Dendritic cell treated with granulocyte-macrophage colony-stimulating factor and Interleukin-4, amounts not matched to agents 40 ng/mL and 50 ng/mL, for 4 days (primary cell): Measurements from ENCODE around the gene TEX14.
"Not testable (repeated sequence)": the region's sequence is repeated elsewhere in the genome, so short reads cannot be mapped to it uniquely, and the experiment has no call there.

Source experiments
- H3K27ac Mint-ChIP-seq: one replicate; pipeline ENCODE4 v1.8.0; 2022; ENCODE audit warnings: mild to moderate bottlenecking, mixed read lengths
- H3K27me3 Mint-ChIP-seq: one replicate; pipeline ENCODE4 v1.8.0; 2022; ENCODE audit warnings: mild to moderate bottlenecking, mixed read lengths
- H3K36me3 Mint-ChIP-seq: one replicate; pipeline ENCODE4 v1.8.0; 2022; ENCODE audit warnings: low read depth, mixed read lengths
- H3K4me1 Mint-ChIP-seq: one replicate; pipeline ENCODE4 v1.8.0; 2022; ENCODE audit warnings: low read depth, mixed read lengths
- H3K4me3 Mint-ChIP-seq: one replicate; pipeline ENCODE4 v1.8.0; 2022; ENCODE audit warnings: mild to moderate bottlenecking, moderate library complexity, mixed read lengths
- H3K9me3 Mint-ChIP-seq: one replicate; pipeline ENCODE4 v1.8.0; 2022; ENCODE audit warnings: mixed read lengths
- intact Hi-C: fragments of 100-400 bp; cut with micrococcal nuclease; formaldehyde crosslinking; loops from one replicate; pipeline ENCODE4 v1.15.0; 2022

Gene TEX14

DNA sequence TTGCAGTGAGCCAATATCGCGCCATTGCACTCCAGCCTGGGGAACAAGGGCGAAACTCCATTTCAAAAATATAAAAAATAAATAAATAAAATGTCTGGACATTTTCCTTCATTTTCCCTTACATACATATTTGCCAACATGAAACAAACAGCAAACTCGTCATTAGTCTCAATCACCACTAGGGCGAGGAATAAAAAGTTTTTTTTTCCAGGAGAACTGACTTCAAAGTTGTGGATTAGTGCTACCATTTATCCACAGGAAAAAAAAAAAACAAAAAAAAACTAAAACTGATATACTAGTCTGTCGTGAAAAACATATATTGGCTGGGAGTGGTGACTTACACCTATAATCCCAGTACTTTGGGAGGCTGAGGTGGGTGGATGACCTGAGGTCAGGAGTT, 100.4 kb downstream of the TEX14 start:
- Mint-ChIP-seq H3K4me1 (no peaks in the 10 kb centered on the region), H3K27ac (no peak overlapping the region), H3K27me3 (peaks cover 8% of the 10 kb centered on the region), H3K9me3 (no peaks in the 10 kb centered on the region), H3K4me3 (no peak overlapping the region), H3K36me3 (no peaks in the 10 kb centered on the region)
- intact Hi-C loops, result no loop called here

GRCh38 chr17:58590377-58590776, 101.5 kb downstream of the TEX14 start:
- H3K9me3 Mint-ChIP-seq, result no peaks in the 10 kb centered on the region
- H3K36me3 Mint-ChIP-seq, result no peaks in the 10 kb centered on the region
- no peak overlapping the region for H3K4me3 Mint-ChIP-seq
- peaks cover 11% of the 10 kb centered on the region for H3K27me3 Mint-ChIP-seq
- H3K4me1 Mint-ChIP-seq, result no peaks in the 10 kb centered on the region
- no peak overlapping the region for H3K27ac Mint-ChIP-seq
- intact Hi-C loops, result no loop called here

DNA sequence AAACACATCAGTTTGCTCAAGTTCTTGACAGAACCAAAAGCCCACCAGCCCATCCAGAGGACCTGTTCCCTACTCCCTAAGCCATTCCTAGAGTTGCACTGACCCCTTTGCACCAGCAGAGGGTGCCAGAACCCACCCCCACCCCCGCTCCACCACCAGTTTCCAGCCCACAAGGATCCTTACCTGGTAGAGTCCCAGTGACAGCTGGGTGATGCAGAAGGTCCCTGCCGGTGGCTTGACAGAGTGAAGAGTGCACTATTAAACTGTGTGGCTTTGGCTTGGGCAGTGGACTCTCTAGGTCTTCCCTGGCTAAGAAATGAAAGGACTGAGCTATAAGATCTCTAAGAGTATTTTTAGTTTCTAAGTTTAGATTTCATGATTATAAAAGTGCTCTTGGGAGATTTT, 104.1 kb downstream of the TEX14 start:
- intact Hi-C loops, result loop anchor here (1.0 to 10.0 kb wide), 4 partner anchors 45 to 418 kb away; no protein-coding TSS in a partner anchor
- no peaks in the 10 kb centered on the region for H3K36me3 Mint-ChIP-seq
- H3K9me3 Mint-ChIP-seq, result no peaks in the 10 kb centered on the region
- H3K27me3 Mint-ChIP-seq, result peaks cover 6% of the 10 kb centered on the region
- no peak overlapping the region for H3K27ac Mint-ChIP-seq
- H3K4me3 Mint-ChIP-seq, result no peak overlapping the region
- no peaks in the 10 kb centered on the region for H3K4me1 Mint-ChIP-seq

DNA sequence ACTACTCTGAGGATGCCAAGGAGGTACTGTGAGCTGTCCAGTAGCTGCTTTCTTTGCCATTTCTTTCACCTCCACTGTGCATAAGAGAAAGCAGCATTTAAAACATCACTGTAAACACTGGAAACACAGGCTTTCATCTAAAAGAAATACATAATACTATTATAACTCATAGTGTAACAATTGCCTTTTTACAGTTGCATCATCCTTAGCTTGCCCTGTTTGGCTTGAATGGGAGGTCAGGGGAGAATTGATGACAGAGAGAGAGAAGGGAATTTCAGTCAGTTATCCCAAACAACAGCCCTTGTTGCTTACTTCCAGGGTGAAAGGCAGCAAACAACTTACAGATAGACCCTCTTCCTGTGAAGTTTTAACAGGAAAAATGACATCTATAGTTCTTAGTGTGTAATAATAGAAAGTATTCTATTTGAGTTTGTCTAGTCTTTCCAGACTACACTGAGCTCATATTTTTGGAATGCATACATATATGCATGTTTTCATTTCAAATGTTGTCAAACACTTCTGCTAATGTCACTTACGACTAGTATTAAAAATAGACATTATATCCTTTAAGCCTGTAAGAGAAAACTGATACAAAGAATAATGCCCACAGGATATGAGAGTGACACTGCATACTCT, 105.7 kb downstream of the TEX14 start:
- Mint-ChIP-seq H3K27ac (no peak overlapping the region), H3K4me1 (no peaks in the 10 kb centered on the region), H3K4me3 (no peak overlapping the region), H3K9me3 (no peaks in the 10 kb centered on the region), H3K27me3 (peaks cover 6% of the 10 kb centered on the region), H3K36me3 (no peaks in the 10 kb centered on the region)
- intact Hi-C loops, result loop anchor here (5.0 to 10.0 kb wide), 2 partner anchors 46 to 129 kb away; no protein-coding TSS in a partner anchor

DNA sequence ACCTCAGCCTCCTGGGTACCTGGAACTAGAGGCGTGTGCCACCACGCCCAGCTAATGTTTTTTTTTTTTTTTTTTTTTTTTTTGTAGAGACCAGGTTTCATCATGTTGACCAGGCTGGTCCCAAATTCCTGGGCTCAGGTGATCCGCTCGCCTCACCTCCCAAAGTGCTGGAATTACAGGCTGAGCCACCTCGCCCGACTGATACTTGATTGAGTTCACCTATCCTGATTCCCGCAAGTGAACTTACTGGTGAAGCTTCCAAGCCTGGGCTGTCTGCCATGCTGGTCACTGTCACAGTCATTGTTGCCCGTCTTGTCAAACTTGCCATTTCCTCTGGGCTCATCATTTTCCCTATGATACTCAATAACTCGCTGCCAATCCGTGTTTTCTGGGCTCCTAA, 106.3 kb downstream of the TEX14 start:
- intact Hi-C loops, result loop anchor here (5.0 to 10.0 kb wide), 2 partner anchors 47 to 129 kb away; no protein-coding TSS in a partner anchor
- no peaks in the 10 kb centered on the region for H3K4me1 Mint-ChIP-seq
- H3K9me3 Mint-ChIP-seq, result no peaks in the 10 kb centered on the region
- H3K27me3 Mint-ChIP-seq, result peaks cover 6% of the 10 kb centered on the region
- H3K4me3 Mint-ChIP-seq, result no peak overlapping the region
- no peaks in the 10 kb centered on the region for H3K36me3 Mint-ChIP-seq
- no peak overlapping the region for H3K27ac Mint-ChIP-seq

DNA sequence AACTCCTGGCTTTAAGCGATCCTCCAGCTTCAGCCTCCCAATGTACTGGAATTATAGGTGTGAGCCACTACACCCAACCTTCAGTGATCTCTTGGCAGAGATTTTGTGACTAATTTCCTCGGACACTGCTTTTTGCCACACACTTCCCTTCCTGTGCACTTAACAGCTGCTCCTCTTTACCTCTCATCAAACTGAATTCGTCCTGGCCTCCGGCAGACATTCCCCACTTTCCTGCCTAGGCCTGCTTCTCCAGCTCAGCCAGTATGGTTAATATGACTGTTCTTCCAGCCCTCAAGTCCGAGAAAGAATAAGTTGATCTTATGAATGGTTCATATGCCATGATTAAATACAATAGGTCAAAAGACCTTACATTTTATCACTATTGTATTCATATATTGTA, 108.4 kb downstream of the TEX14 start:
- Mint-ChIP-seq H3K27ac (no peak overlapping the region), H3K4me3 (no peak overlapping the region), H3K9me3 (no peaks in the 10 kb centered on the region), H3K4me1 (no peaks in the 10 kb centered on the region), H3K27me3 (peaks cover 4% of the 10 kb centered on the region), H3K36me3 (no peaks in the 10 kb centered on the region)
- intact Hi-C loops, result loop anchor here (10.0 kb wide), 1 partner anchor 131 kb away; no protein-coding TSS in a partner anchor

DNA sequence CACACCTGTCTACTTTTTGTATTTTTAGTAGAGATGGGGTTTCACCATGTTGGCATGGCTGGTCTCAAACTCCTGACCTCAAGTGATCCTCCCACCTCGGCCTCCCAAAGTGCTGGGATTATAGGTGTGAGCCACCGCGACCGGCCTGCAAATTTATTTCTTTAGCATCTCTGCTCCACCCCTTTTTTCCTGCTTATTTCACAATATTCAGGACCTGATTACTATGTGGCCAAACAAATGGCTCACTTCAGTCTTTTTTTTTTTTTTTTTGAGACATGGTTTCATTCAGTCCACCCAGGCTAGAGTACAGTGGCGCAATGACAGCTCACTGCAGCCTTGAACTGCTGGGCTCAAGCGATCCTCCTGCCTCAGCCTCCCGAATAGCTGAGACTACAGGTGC, 109.1 kb downstream of the TEX14 start:
- H3K36me3 Mint-ChIP-seq, H3K4me1 Mint-ChIP-seq, H3K27ac Mint-ChIP-seq, H3K27me3 Mint-ChIP-seq, H3K9me3 Mint-ChIP-seq, H3K4me3 Mint-ChIP-seq: not testable (repeated sequence)
- intact Hi-C loops, result loop anchor here (10.0 kb wide), 1 partner anchor 132 kb away; no protein-coding TSS in a partner anchor

GRCh38 chr17:58580671-58581070, 111.2 kb downstream of the TEX14 start:
- Mint-ChIP-seq H3K4me3 (no peak overlapping the region), H3K9me3 (no peaks in the 10 kb centered on the region), H3K27me3 (peaks cover 1% of the 10 kb centered on the region), H3K4me1 (no peaks in the 10 kb centered on the region), H3K27ac (no peak overlapping the region), H3K36me3 (no peaks in the 10 kb centered on the region)
- intact Hi-C loops, result loop anchor here (10.0 kb wide), 1 partner anchor 134 kb away; no protein-coding TSS in a partner anchor

- intact Hi-C loops, result loop anchor here (2.0 kb wide), 1 partner anchor 427 kb away; no protein-coding TSS in a partner anchor
- H3K27ac Mint-ChIP-seq, result no peak overlapping the region
- no peaks in the 10 kb centered on the region for H3K36me3 Mint-ChIP-seq
- H3K4me3 Mint-ChIP-seq, result no peak overlapping the region
- no peaks in the 10 kb centered on the region for H3K27me3 Mint-ChIP-seq
- no peaks in the 10 kb centered on the region for H3K9me3 Mint-ChIP-seq
- no peaks in the 10 kb centered on the region for H3K4me1 Mint-ChIP-seq
These were observed 114.1 kb downstream of the TEX14 start for GRCh38 chr17:58577696-58578095.

GRCh38 chr17:58576679-58577367, 115.0 kb downstream of the TEX14 start:
- intact Hi-C loops, result loop anchor here (2.0 kb wide), 1 partner anchor 428 kb away; no protein-coding TSS in a partner anchor
- Mint-ChIP-seq H3K9me3 (no peaks in the 10 kb centered on the region), H3K4me1 (peaks cover 1% of the 10 kb centered on the region), H3K36me3 (no peaks in the 10 kb centered on the region), H3K27me3 (no peaks in the 10 kb centered on the region), H3K27ac (no peak overlapping the region), H3K4me3 (no peak overlapping the region)

GRCh38 chr17:58575511-58575910, 116.3 kb downstream of the TEX14 start:
- intact Hi-C loops, result no loop called here
- Mint-ChIP-seq H3K36me3 (no peaks in the 10 kb centered on the region), H3K27ac (no peak overlapping the region), H3K4me3 (no peak overlapping the region), H3K27me3 (no peaks in the 10 kb centered on the region), H3K9me3 (no peaks in the 10 kb centered on the region), H3K4me1 (peaks cover 8% of the 10 kb centered on the region)

GRCh38 chr17:58574025-58574424, 117.8 kb downstream of the TEX14 start:
- no peak overlapping the region for H3K4me3 Mint-ChIP-seq
- H3K4me1 Mint-ChIP-seq, result peaks cover 14% of the 10 kb centered on the region
- H3K27ac Mint-ChIP-seq, result no peak overlapping the region
- intact Hi-C loops, result no loop called here
- H3K27me3 Mint-ChIP-seq, result no peaks in the 10 kb centered on the region
- H3K9me3 Mint-ChIP-seq, result no peaks in the 10 kb centered on the region
- no peaks in the 10 kb centered on the region for H3K36me3 Mint-ChIP-seq

DNA sequence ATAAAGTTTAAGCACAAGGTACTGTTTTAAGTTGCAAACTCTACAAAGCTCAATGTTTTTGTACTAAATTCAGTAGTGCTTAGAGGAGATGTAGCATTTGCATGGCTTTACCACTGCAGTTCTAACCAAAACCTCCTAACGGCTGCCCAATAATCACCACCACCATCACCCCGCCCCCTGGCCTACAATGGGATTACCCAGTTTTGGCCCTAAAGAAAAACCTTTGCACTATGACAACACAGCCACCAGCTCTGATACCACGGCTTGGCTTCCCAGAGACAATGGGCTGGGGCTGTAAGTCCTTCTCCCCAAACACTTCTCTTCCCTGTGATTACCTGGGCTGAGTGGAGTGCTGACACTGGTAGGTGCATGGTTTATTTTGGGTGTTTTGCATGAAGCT, 119.0 kb downstream of the TEX14 start:
- Mint-ChIP-seq H3K9me3 (no peaks in the 10 kb centered on the region), H3K4me1 (peaks cover 23% of the 10 kb centered on the region), H3K27ac (no peak overlapping the region), H3K36me3 (no peaks in the 10 kb centered on the region), H3K27me3 (no peaks in the 10 kb centered on the region), H3K4me3 (no peak overlapping the region)
- intact Hi-C loops, result no loop called here

DNA sequence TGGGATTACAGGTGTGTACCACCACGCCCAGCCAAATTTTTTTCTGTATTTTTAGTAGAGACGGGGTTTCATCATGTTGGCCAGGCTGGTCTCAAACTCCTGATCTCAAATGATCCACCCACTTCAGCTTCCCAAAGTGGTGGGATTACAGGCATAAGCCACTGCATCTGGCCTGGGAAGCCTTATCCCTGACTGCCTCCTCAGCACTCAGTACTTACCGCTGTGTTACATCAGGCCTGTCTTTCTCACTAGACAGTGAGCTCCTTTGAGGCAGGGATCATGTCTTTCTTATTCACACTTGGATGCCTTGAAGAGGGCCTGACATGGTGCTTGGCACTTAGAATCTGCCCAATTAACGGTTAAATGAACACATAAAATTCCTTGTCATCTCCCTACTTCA, 121.1 kb downstream of the TEX14 start:
- intact Hi-C loops, result no loop called here
- H3K27me3 Mint-ChIP-seq, result no peaks in the 10 kb centered on the region
- H3K4me3 Mint-ChIP-seq, result no peak overlapping the region
- no peaks in the 10 kb centered on the region for H3K36me3 Mint-ChIP-seq
- no peak overlapping the region for H3K27ac Mint-ChIP-seq
- H3K9me3 Mint-ChIP-seq, result no peaks in the 10 kb centered on the region
- H3K4me1 Mint-ChIP-seq, result peaks cover 35% of the 10 kb centered on the region
